ENCODE results near the gene PANK3.

- TF ChIP-seq CTCF (IDR thresholded peaks at IDR 0.05) = no peak
- TF ChIP-seq POLR2A (IDR thresholded peaks at IDR 0.05) = no peak
- TF ChIP-seq POLR2AphosphoS5 (IDR thresholded peaks at IDR 0.05) = no peak
Observed at GRCh38 chr5:168602517-168602916, 23.3 kb upstream of the PANK3 start.
